Transverse colon (tissue), 4 donors: ENCODE data around the gene VPS36. TPM values are rescaled to one million over a fixed set of nuclear protein-coding genes. Genes with fewer than 3 reads are reported as not detected.
A peak's percentile ranks its signal among the peaks of the same experiment; 100 is the strongest.

ENCODE experiments used
- DNase-seq: peaks from one replicate; pipeline ENCODE4 v3.0.0-alpha.2; 2019
- H3K27ac ChIP-seq, 4 donors: fragments of 200-600 bp; sonication (generic); 2 replicates each; pipeline ENCODE4 v1.5.1; 2016 to 2018; ENCODE audit warnings: inconsistent platforms in 4 of 4
- H3K27me3 ChIP-seq: fragments of 200-600 bp; sonication (generic); 2 replicates; pipeline ENCODE4 v1.5.1; 2017; ENCODE audit warnings: inconsistent platforms
- H3K36me3 ChIP-seq, 4 donors: fragments of 200-600 bp; sonication (generic); 2 replicates each; pipeline ENCODE4 v1.5.1; 2017 to 2019; ENCODE audit warnings: inconsistent platforms in 4 of 4
- H3K4me1 ChIP-seq, 4 donors: fragments of 200-600 bp; sonication (generic); 2 replicates each; pipeline ENCODE4 v1.5.1; 2017 to 2020; ENCODE audit warnings: inconsistent platforms in 4 of 4
- H3K4me3 ChIP-seq, 4 donors: fragments of 200-600 bp; sonication (generic); 1 replicate in 1 of 4; 2 replicates in 3 of 4; pipeline versions ENCODE4 v1.5.1 to v1.6.1; 2017 to 2019; ENCODE audit warnings: inconsistent platforms in 4 of 4
- H3K9me3 ChIP-seq, 2 donors: fragments of 200-600 bp; sonication (generic); 2 replicates each; pipeline ENCODE4 v1.5.1; 2017 to 2019; ENCODE audit warnings: inconsistent platforms in 2 of 2
- EP300 ChIP-seq: sonication (generic); formaldehyde crosslinking; IDR thresholded peaks from one replicate; pipeline ENCODE4 v1.6.1; 2017; ENCODE audit warnings: antibody characterized with exemption, low read depth
- POLR2A ChIP-seq: fragments of 450-650 bp; IDR thresholded peaks from one replicate; pipeline ENCODE4 v1.6.1; 2016; ENCODE audit warnings: antibody characterized with exemption, mild to moderate bottlenecking, moderate library complexity
- POLR2AphosphoS5 ChIP-seq, 3 donors: sonication (generic); formaldehyde crosslinking; IDR thresholded peaks; one replicate each; pipeline ENCODE4 v1.6.1; 2016; ENCODE audit warnings: antibody characterized with exemption in 3 of 3
- WGBS, 2 donors: methylation state at CpG; one replicate each; pipeline ENCODE4 v1.1.5; 2018; ENCODE audit warnings: low coverage in 1 of 2; 5-methylcytosine and 5-hydroxymethylcytosine counted together
- in situ Hi-C, 4 donors: fragments of 200-750 bp; cut with MboI; loops; one replicate each; pipeline versions ENCODE4 v1.15.0 to v1.15.1; 2017; ENCODE audit warnings: low sequenced_read_pairs in 3 of 4, low pct_ligation_motif_present in 1 of 4, low pct_unique_long_range_greater_than_20kb in 1 of 4
- intact Hi-C: fragments of 100-400 bp; cut with DNase I; formaldehyde crosslinking; loops from one replicate; pipeline ENCODE4 v1.15.1; 2023; ENCODE audit warnings: low total_unique reads
- total RNA-seq, 4 donors: library from RNA; depleted of rRNA; stranded (reverse); fragments of >200 nt; gene quantifications; one replicate each; pipeline ENCODE4 v1.1.0, GENCODE V29; 2016
- TF ChIP-seq, protein P1 (sequence below), 5 experiments: fragments of 200-600 bp in 3 of 5; fragments of 450-650 bp in 2 of 5; sonication (generic) in 3 of 5; IDR thresholded peaks; 1 replicate in 2 of 5; 2 replicates in 3 of 5; pipeline ENCODE4 v1.5.1; 2016 to 2017; ENCODE audit warnings: antibody characterized with exemption in 5 of 5, inconsistent platforms in 3 of 5, mild to moderate bottlenecking in 2 of 5, moderate library complexity in 1 of 5

VPS36 gene
- total RNA-seq, 4 donors from 2014 or later, result 35.2 to 101 (median 71.5) TPM

DNA sequence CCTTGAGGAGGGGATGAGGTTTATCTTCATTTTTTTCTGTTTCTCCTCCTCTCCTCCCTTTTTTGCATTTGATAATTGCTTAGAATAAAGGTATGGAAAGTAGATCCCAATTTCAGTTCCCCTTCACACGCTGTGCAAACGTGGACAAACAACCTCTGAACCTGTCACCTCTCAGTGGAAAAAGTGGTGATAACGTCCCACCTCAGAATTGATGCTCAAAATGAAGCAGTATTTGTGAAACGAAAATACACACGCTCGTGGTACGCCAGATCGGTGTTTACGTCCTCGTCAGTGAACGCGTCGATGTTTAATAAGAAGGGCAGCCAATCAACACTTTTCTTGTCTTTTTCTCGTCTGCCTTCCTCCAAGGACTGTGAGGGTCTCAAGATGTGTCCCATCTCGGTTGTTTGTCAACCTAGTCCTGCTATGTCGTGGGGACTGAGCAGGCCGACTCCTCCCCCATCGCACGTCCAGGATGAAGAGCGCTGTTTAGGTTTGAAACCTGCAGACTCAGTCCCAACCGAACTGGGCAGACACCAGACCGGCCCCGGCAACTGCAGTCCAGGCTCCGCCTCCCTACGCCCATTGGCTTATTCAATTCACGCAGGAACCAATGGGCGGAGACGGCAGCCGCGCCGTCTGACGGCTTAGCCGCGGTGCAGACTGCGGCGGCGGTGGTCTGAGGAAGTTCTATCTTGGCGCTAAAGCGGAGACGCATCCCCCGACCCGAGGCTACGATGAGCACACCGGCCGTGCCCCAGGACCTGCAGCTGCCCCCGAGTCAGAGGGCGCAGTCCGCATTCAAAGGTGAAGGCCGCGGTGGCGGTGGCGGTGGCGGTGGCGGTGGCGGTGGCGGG is 4.6 kb upstream of the VPS36 start, which contains the start of gene CKAP2:
Gene CKAP2 (plus strand): TSS at position 659 of the 857 bp plus-strand sequence. CDS start 79 bp downstream, at position 738.
- in situ Hi-C loops, result loop anchor here in 3 of 4 donors (25.0 kb wide), 3 partner anchors 207 to 443 kb away; partner anchors contain the start of genes SUGT1 (in 2 of the 3), ALG11 (in 1 of the 3), ATP7B (in 1 of the 3) and UTP14C (in 1 of the 3)
- peak; percentile 96 for DNase-seq
- peaks cover 6 to 27% (median 16%) of the 10 kb centered on the region in 4 donors for H3K4me1 ChIP-seq
- 1 to 3% methylated on average over 12 to 42 of the region's 56 CpGs for WGBS, 2 donors
- H3K9me3 ChIP-seq, result no peaks in the 10 kb centered on the region
- intact Hi-C loops, result no loop called here
- peaks cover 0 to 5% (median 0%) of the 10 kb centered on the region in 4 donors for H3K36me3 ChIP-seq
- TF ChIP-seq, protein P1, sequence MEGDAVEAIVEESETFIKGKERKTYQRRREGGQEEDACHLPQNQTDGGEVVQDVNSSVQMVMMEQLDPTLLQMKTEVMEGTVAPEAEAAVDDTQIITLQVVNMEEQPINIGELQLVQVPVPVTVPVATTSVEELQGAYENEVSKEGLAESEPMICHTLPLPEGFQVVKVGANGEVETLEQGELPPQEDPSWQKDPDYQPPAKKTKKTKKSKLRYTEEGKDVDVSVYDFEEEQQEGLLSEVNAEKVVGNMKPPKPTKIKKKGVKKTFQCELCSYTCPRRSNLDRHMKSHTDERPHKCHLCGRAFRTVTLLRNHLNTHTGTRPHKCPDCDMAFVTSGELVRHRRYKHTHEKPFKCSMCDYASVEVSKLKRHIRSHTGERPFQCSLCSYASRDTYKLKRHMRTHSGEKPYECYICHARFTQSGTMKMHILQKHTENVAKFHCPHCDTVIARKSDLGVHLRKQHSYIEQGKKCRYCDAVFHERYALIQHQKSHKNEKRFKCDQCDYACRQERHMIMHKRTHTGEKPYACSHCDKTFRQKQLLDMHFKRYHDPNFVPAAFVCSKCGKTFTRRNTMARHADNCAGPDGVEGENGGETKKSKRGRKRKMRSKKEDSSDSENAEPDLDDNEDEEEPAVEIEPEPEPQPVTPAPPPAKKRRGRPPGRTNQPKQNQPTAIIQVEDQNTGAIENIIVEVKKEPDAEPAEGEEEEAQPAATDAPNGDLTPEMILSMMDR (IDR thresholded peaks at IDR 0.05), result no peak
- TF ChIP-seq POLR2AphosphoS5 (IDR thresholded peaks at IDR 0.05) (peak; percentile 87 to 92 (median 89)), EP300 (no peak), POLR2A (peak; percentile 90)
- H3K27ac ChIP-seq, result peak within 1 kb of the TSS; percentile 92 to 98 (median 95)
- peak within 1 kb of the TSS; percentile 72 to 90 (median 80) for H3K4me3 ChIP-seq
- H3K27me3 ChIP-seq, result no peaks in the 10 kb centered on the region

DNA sequence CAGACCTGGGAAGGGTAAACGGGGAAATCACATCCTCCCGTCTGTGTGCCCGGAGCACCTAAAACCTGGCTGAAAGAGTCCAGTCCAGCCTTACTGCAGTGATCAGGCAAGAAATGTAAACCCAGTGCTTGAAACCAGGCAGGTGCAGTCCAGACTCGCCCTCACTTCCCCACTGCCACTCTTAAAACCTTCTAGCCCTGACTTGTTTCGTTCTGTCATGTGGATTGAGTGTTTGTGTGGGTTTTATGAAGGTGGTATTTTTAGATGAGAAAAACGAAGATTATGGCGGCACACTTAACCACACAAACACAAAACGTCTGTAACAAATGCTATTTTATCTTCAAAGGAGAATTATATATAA is 4.0 kb upstream of the VPS36 start:
- intact Hi-C loops, result no loop called here
- peak overlapping the region; percentile 92 to 98 (median 95) for H3K27ac ChIP-seq
- H3K36me3 ChIP-seq, result peaks cover 0 to 3% (median 0%) of the 10 kb centered on the region in 4 donors
- in situ Hi-C loops, result loop anchor here in 3 of 4 donors (25.0 kb wide), 3 partner anchors 208 to 442 kb away; partner anchors contain the start of genes SUGT1 (in 2 of the 3), ALG11 (in 1 of the 3), ATP7B (in 1 of the 3) and UTP14C (in 1 of the 3)
- TF ChIP-seq POLR2AphosphoS5 (IDR thresholded peaks at IDR 0.05), result no peak
- TF ChIP-seq POLR2A, result no peak
- TF ChIP-seq EP300, result no peak
- TF ChIP-seq, protein P1 (IDR thresholded peaks at IDR 0.05), result no peak
- peak; percentile 53 for DNase-seq
- H3K4me1 ChIP-seq, result peaks cover 6 to 28% (median 17%) of the 10 kb centered on the region in 4 donors
- H3K9me3 ChIP-seq, result no peaks in the 10 kb centered on the region
- H3K4me3 ChIP-seq, result peak overlapping the region; percentile 72 to 90 (median 80)
- H3K27me3 ChIP-seq, result no peaks in the 10 kb centered on the region
- WGBS, 2 donors, result 6 to 9% methylated on average over 7 to 8 of the region's 8 CpGs

DNA sequence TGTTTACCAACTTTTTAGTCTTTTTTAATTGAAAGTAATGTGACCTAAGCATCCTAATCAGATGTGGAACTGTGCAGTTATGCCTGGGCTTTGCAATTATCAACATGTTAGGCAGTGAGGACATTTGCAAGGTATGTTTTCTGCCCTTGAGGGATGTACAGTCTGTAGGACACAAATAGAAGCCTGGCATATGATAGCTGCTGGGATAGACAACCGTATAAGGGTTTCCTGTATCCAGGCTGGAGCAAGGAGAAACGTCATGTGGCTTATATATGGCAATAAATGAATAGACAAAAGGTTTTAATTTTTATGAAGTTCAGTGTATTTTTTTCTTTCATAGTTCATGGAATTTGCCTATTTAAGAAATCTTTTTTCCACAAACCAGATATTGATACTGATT is 2.0 kb upstream of the VPS36 start:
- DNase-seq, result no peak
- Histone ChIP-seq H3K9me3 (no peaks in the 10 kb centered on the region), H3K27me3 (no peaks in the 10 kb centered on the region), H3K4me3 (no peak overlapping the region), H3K36me3 (no peaks in the 10 kb centered on the region), H3K27ac (no peak overlapping the region), H3K4me1 (peaks cover 13 to 47% (median 34%) of the 10 kb centered on the region in 4 donors)
- TF ChIP-seq, protein P1 (IDR thresholded peaks at IDR 0.05), result no peak
- TF ChIP-seq EP300, result no peak
- TF ChIP-seq POLR2A, result no peak
- TF ChIP-seq POLR2AphosphoS5 (IDR thresholded peaks at IDR 0.05), result no peak
- WGBS, 2 donors, result 77 to 78% methylated on average over 2 of the region's 2 CpGs
- in situ Hi-C loops (loop anchor here in 3 of 4 donors (25.0 kb wide), 3 partner anchors 210 to 440 kb away; partner anchors contain the start of genes SUGT1 (in 2 of the 3), ALG11 (in 1 of the 3), ATP7B (in 1 of the 3) and UTP14C (in 1 of the 3)), intact Hi-C loops (no loop called here)
